Mucosa of descending colon (tissue), 3 donors: ENCODE results near the gene INTS14. TPM values are rescaled to one million over a fixed set of nuclear protein-coding genes. Genes with fewer than 3 reads are reported as not detected.
A peak's percentile ranks its signal among the peaks of the same experiment; 100 is the strongest.

Source experiments
- ATAC-seq: fragments of 200-7000 bp; cut with Tn5 transposase; one replicate; pipeline ENCODE4 v1.9.1; 2020; ENCODE audit warnings: mild to moderate bottlenecking, moderate library complexity
- DNase-seq, 3 donors: peaks; one replicate each; pipeline ENCODE4 v3.0.0-alpha.2; 2020
- H3K36me3 ChIP-seq: fragments of 200-600 bp; one replicate; pipeline ENCODE4 v1.8.0; 2021; ENCODE audit warnings: low read depth, mild to moderate bottlenecking
- H3K4me1 ChIP-seq: fragments of 200-600 bp; one replicate; pipeline ENCODE4 v1.8.0; 2021; ENCODE audit warnings: low read depth, mild to moderate bottlenecking
- H3K4me3 ChIP-seq: fragments of 200-600 bp; one replicate; pipeline ENCODE4 v1.8.0; 2021; ENCODE audit warnings: mild to moderate bottlenecking
- H3K9me3 ChIP-seq: fragments of 200-600 bp; one replicate; pipeline ENCODE4 v1.8.0; 2021; ENCODE audit warnings: mild to moderate bottlenecking
- intact Hi-C, 2 donors: fragments of 100-400 bp; cut with DNase I in 1 of 2; cut with micrococcal nuclease in 1 of 2; formaldehyde crosslinking; loops; one replicate each; pipeline versions ENCODE4 v1.11.0 to v1.11.1; 2022; cut with DNase I, micrococcal nuclease
- long read RNA-seq, 2 donors: library from polyadenylated mRNA; unstranded; transcript quantifications; one replicate each; pipeline ENCODE4 v2.0.0, GENCODE V29; 2019 to 2021
- total RNA-seq, 3 donors: library from RNA; stranded (reverse); fragmentation: NEBNext Ultra II Directional in 2 of 3; extraction: Animal tissue kit (Norgen Biotek cat#: 25700) in 2 of 3; gene quantifications; one replicate each; pipeline versions ENCODE4 v1.2.1 to v1.2.4, GENCODE V29; 2021 to 2023
- TF ChIP-seq, protein P1 (sequence below): fragments of 200-600 bp; IDR thresholded peaks from one replicate; pipeline ENCODE4 v1.8.0; 2022; ENCODE audit warnings: antibody characterized with exemption, mild to moderate bottlenecking
- donor health status: DM: no; HTN: no; CAD: no; lungs with moderate emphysema.
- donor health status: DM: no; HTN: no; CAD: no.
- donor health status: DM: no; HTN: yes; CAD: no.

INTS14 gene
- total RNA-seq = 10 to 100 TPM; 30.1 to 37.5 (median 31.9) TPM
- long read RNA-seq, donor 1, transcript INTS14-201 (12 exons, 2,393 nt) = major isoform, 14 of 29 reads
- long read RNA-seq, donor 1, partial matches to known transcripts = 2 of 29 reads
- long read RNA-seq, donor 1, other reads (novel, unspliced or antisense) = 9 of 29 reads
- long read RNA-seq, donor 2, transcript INTS14-201 (12 exons, 2,393 nt) = major isoform, 6 of 18 reads
- long read RNA-seq, donor 2, partial matches to known transcripts = 2 of 18 reads
- long read RNA-seq, donor 2, other reads (novel, unspliced or antisense) = 4 of 18 reads

- Histone ChIP-seq H3K4me1 (peaks cover 18% of the 10 kb centered on the region), H3K36me3 (no peaks in the 10 kb centered on the region), H3K9me3 (no peaks in the 10 kb centered on the region), H3K4me3 (peak within 1 kb of the TSS; percentile 73)
- intact Hi-C loops = no loop called here
- ATAC-seq (peak; percentile 99), DNase-seq (peak; percentile 98 to 99 (median 99))
- TF ChIP-seq, protein P1, sequence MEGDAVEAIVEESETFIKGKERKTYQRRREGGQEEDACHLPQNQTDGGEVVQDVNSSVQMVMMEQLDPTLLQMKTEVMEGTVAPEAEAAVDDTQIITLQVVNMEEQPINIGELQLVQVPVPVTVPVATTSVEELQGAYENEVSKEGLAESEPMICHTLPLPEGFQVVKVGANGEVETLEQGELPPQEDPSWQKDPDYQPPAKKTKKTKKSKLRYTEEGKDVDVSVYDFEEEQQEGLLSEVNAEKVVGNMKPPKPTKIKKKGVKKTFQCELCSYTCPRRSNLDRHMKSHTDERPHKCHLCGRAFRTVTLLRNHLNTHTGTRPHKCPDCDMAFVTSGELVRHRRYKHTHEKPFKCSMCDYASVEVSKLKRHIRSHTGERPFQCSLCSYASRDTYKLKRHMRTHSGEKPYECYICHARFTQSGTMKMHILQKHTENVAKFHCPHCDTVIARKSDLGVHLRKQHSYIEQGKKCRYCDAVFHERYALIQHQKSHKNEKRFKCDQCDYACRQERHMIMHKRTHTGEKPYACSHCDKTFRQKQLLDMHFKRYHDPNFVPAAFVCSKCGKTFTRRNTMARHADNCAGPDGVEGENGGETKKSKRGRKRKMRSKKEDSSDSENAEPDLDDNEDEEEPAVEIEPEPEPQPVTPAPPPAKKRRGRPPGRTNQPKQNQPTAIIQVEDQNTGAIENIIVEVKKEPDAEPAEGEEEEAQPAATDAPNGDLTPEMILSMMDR = peak; percentile 77
Observed at GRCh38 chr15:65610871-65611718, at the start of gene INTS14. Gene INTS14, minus strand, starts transcription at chr15:65611131. Its CDS starts 3,751 bp downstream, at chr15:65607380.

- intact Hi-C loops = no loop called here
Observed at GRCh38 chr15:65659502-65660052, 48.6 kb upstream of the INTS14 start.

DNA sequence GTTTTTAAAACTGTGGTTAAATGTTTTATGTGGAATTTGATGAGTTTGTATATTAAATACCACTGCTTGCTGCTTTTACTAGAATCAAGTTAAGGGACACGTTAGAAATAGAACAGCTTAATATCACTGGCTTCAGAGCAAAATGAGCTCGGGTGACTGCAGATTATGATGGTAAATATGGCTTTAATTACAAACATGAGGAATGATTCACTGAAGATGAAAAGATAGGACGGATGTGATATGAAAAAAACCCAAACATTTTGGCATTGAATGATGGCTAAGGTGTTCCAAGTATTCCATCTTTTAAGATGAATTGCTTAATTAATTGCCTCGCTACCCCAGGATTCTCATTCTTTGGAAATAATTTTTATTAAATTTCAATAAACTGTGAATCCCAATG lies 44.5 kb upstream of the INTS14 start:
- intact Hi-C loops = no loop called here
- H3K36me3 ChIP-seq = no peaks in the 10 kb centered on the region
- TF ChIP-seq, protein P1 = no peak
- DNase-seq (no peak), ATAC-seq (no peak)
- no peak overlapping the region for H3K4me3 ChIP-seq
- no peaks in the 10 kb centered on the region for H3K4me1 ChIP-seq
- H3K9me3 ChIP-seq = no peaks in the 10 kb centered on the region

More at GRCh38 chr15:65659502-65660052, 48.6 kb upstream of the INTS14 start:
- ATAC-seq (no peak), DNase-seq (no peak)
- H3K4me1 ChIP-seq = no peaks in the 10 kb centered on the region
- H3K4me3 ChIP-seq = no peak overlapping the region
- TF ChIP-seq, protein P1 = no peak
- H3K36me3 ChIP-seq = no peaks in the 10 kb centered on the region
- no peaks in the 10 kb centered on the region for H3K9me3 ChIP-seq

DNA sequence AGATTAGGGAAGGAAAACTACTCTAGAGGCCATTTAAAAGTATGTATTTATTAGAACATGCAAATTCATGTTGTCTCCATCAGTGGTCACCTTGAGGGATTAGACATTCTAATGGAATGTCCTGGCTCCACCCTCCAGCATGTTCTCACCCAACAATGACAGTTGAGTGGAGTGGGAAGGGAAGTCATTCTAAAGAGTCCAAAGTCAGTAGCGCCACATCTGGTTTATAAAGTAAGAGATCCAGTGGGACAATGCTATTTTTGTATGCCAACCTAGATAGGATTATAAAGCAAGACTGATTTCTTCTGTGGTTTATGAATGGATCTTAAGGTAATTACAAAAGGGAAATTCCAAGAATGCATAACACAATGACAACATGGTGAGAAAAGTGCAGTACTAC lies 44.1 kb upstream of the INTS14 start:
- H3K4me3 ChIP-seq = no peak overlapping the region
- intact Hi-C loops = no loop called here
- no peaks in the 10 kb centered on the region for H3K9me3 ChIP-seq
- no peaks in the 10 kb centered on the region for H3K36me3 ChIP-seq
- peak; percentile 25 for ATAC-seq
- no peaks in the 10 kb centered on the region for H3K4me1 ChIP-seq
- DNase-seq = no peak
- TF ChIP-seq, protein P1 = no peak

DNA sequence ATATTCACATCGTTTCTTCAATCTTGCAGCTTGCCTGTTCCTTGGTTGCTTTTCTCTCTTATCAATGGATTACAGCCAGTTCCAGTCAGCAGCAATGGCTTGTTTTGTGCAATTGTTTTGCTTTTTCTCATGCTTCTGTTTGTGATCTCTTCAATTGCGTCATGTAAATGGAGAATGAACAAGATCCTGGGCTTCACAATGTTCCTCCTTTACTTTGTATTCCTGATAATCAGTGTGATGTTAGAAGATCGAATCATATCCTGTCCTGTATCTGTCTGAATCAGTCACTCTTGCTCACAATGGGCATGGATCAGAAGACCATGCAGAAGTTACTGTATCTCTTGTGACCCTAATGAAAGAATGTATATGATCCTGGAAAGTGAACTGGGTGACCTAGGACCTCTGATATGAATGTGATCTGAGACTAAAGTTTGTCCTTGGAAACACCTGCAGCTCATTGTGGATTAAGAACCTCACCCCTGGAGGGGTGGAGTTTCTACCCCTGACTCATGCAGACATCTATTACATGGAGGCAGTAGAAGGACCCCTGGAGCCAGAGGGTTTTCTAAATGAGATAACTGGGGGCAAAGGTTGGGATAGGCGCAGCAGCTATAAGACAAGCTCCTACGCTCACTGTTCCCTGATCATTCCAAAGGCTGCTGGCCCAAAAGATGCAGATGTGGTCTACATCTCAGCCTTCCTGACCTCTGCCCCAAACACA lies 43.0 kb upstream of the INTS14 start:
- no peak overlapping the region for H3K4me3 ChIP-seq
- no peaks in the 10 kb centered on the region for H3K9me3 ChIP-seq
- no peaks in the 10 kb centered on the region for H3K4me1 ChIP-seq
- intact Hi-C loops = no loop called here
- ATAC-seq (no peak), DNase-seq (no peak)
- no peaks in the 10 kb centered on the region for H3K36me3 ChIP-seq
- TF ChIP-seq, protein P1 = no peak
